ENCODE measurements around the gene MAPK8.

The MAPK8 gene

DNA sequence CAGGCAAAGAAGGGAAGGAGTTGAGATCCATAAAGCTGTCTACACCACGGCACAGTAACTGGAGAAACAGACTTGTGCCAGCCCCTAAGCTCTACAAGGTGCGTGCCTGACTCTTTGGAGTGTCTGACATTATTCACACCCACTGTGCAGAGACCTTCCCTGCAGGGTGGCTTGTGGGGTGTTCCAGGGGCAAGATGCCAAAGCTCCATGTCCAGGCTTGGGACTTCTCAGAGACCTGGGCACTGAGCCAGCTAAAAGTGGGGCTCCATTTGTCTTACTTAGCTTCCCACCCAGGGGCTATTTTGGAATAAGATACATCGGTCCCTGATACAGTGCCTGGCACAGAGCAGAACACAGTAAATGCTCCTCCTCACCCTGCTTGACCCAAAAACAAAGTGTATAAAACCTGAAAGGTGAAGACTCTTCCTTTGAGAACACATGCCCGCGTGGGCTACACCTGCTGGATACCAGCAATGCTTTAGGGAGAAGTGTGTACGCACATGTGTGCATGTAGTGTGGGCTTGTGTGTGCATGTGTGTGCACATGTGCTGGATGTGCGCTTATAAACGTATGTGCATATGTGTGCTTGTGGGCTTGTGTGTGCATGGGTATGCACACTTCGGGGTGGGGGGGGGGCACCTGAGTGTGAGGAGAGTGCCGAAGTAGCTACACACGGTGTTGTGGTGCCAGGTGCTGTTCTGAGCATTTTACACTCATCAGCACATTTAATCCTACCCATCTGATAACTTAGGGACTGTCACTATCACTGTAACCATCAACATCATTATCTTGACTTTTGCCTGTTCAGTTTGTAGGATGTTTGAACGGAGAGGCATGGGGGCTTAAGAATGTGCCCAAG, 155.4 kb downstream of the MAPK8 start:
- in situ Hi-C loops (cut with MboI; ENCODE audit: low sequenced_read_pairs, unreplicated experiment): no loop called here

DNA sequence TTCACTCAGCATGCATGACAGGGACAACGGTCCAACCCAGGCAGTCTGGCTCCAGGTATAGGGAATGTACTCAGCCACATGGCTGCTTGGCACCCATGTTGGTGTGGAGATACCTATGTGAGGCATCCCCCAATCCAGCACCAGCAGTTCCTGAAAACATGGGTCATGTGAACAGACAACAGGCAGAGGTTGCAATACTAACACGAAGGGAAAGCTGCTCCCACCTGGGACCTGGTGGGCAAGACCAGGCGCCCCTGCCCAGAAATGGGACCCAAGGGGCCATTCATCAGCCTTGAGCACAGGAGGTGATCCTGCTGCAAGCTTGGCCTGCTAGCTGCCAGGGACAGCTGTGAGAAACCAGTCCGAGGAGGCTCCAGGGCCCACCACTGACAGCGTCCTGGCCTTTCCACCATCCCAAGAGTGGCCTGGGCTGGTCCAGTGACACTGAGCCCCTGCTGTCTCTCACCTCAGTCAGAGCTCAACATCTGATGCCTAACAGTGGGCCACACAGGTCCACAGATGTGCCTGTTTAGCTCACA, 156.1 kb downstream of the MAPK8 start:
- in situ Hi-C loops (cut with MboI; ENCODE audit: low sequenced_read_pairs, unreplicated experiment): no loop called here
- TF ChIP-seq, protein P1, sequence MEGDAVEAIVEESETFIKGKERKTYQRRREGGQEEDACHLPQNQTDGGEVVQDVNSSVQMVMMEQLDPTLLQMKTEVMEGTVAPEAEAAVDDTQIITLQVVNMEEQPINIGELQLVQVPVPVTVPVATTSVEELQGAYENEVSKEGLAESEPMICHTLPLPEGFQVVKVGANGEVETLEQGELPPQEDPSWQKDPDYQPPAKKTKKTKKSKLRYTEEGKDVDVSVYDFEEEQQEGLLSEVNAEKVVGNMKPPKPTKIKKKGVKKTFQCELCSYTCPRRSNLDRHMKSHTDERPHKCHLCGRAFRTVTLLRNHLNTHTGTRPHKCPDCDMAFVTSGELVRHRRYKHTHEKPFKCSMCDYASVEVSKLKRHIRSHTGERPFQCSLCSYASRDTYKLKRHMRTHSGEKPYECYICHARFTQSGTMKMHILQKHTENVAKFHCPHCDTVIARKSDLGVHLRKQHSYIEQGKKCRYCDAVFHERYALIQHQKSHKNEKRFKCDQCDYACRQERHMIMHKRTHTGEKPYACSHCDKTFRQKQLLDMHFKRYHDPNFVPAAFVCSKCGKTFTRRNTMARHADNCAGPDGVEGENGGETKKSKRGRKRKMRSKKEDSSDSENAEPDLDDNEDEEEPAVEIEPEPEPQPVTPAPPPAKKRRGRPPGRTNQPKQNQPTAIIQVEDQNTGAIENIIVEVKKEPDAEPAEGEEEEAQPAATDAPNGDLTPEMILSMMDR (IDR thresholded peaks at IDR 0.05; ENCODE audit: borderline replicate concordance, control extremely low read depth, extremely low read depth, insufficient read depth, missing control alignments): no peak
- DNase-seq (ENCODE audit: low spot score): no peak

More for the DNA sequence above, 155.4 kb downstream of the MAPK8 start:
- TF ChIP-seq, protein P1 (IDR thresholded peaks at IDR 0.05; ENCODE audit: borderline replicate concordance, control extremely low read depth, extremely low read depth, insufficient read depth, missing control alignments): no peak
- DNase-seq (ENCODE audit: low spot score): no peak

DNA sequence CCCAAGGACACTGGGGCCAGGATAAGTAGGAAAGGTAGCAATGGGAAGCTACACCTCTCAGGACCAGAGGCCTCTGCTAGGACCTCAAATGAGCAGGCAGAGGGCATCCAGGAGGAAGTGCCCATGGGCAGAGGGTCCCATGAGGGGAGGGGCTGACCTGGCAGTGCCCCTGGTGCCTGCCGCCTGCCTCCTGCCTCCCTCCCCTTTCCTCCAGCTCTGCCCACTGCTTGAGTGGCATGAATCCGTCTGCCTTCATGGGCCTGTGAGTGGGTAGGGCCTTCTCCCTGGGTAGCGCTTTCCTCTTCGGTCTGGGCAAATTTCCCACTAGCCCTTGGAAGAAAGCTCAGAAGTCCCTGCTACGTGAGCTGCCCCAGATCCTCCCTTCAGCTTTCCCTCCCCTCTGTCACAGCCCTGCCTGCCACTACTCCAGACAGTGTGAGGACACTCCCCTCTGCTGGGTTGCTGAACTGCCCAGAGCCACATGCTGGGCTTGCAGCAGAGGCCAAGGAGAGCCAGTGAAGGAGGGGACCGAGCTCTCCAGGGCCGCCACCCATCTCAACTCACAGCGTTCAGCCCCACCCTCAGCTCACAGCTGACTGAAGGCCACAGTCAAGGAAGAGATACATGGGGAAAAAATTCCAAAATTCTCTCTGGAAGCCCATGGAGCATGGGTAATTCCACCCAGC, 157.0 kb downstream of the MAPK8 start:
- no peak for DNase-seq (ENCODE audit: low spot score)
- in situ Hi-C loops (cut with MboI; ENCODE audit: low sequenced_read_pairs, unreplicated experiment): no loop called here
- TF ChIP-seq, protein P1 (IDR thresholded peaks at IDR 0.05; ENCODE audit: borderline replicate concordance, control extremely low read depth, extremely low read depth, insufficient read depth, missing control alignments): no peak

DNA sequence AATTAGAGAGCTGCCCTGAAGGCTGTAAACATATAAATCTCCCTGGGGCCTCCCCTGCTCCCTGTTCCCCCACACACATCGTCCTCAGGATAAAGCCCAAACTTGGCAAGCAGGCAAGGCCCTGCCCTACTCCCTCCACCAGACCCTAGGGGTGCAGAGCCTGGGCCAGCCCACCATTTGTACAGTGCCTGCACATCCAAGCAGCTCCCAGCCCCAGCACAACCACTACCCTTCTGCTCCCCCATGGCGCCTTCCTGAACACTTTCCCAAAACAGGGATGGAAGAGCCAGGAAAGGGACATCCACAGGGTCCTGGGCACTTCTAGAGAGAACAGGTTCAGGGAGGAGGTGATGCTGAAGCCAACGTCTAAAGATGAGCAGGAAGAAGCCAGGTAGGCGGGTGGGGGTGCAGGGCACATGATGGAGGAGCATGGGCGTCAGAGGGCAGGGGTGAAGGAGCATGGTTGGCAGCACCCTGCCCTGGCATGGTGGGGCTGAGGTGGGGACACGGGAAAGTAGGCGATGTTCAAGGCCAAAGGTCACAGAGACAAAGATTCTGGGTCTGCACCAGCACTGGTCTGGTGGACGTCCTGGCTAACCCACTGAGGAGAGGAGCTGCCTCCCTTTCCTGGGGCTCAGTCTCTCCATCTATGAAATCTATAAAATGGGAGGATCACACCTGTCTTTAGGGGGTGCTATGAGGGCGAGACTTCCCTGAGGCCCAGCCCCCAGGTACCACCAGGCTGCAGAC, 157.8 kb downstream of the MAPK8 start:
- DNase-seq (ENCODE audit: low spot score): no peak
- TF ChIP-seq, protein P1 (IDR thresholded peaks at IDR 0.05; ENCODE audit: borderline replicate concordance, control extremely low read depth, extremely low read depth, insufficient read depth, missing control alignments): no peak
- in situ Hi-C loops (cut with MboI; ENCODE audit: low sequenced_read_pairs, unreplicated experiment): no loop called here

DNA sequence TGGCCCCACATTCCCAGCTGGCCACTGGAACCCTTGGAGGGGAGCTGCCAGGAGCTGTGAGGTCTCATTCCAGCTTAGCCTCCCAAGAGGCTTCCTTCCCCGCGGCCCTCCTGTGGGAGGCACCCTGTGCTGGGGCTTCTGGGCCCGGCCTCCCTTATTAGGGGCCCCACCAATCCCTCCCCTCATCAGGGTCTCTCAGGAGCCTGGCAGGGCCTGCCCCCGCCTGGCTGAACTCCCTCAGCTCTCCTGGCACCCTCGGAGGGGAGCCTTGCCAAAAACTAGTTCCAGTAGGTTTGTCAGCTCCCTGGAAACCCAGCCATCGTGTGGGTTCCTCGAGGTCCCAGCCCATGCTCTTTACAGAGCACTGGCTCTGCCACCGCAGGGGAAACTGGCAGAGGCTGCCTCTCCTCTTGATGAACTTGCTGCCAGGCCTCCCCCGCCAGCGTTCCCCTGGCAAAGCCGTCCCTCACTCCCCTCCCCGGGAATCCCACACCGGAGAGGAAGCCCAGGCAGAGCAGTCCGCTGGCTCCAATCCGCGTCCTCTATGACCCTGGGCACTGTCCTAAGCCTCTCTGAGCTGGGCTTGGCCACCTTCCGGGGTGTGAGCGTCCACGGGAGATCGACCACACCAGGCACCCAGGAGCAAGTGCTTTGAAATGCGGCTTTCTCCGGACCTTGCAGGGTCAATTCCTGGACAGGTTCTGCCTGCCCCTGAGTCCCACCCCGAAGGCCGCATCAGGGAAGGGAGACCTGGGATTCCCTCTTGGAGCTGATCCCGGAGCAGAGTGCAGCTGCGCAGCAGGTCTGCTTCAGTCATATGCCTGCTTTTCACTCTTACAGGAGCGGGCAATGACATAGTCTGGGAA, 158.6 kb downstream of the MAPK8 start:
- in situ Hi-C loops (cut with MboI; ENCODE audit: low sequenced_read_pairs, unreplicated experiment): no loop called here
- TF ChIP-seq, protein P1 (IDR thresholded peaks at IDR 0.05; ENCODE audit: borderline replicate concordance, control extremely low read depth, extremely low read depth, insufficient read depth, missing control alignments): no peak
- no peak for DNase-seq (ENCODE audit: low spot score)
